Amniotic epithelial cell (primary cell): ENCODE data around the gene SCRT2.
"Not testable (repeated sequence)": the region's sequence is repeated elsewhere in the genome, so short reads cannot be mapped to it uniquely, and the experiment has no call there.

Source experiments
- DNase-seq: peaks from one replicate; pipeline ENCODE4 v3.0.0-alpha.2; 2010; ENCODE audit warnings: low read depth

SCRT2 gene

DNA sequence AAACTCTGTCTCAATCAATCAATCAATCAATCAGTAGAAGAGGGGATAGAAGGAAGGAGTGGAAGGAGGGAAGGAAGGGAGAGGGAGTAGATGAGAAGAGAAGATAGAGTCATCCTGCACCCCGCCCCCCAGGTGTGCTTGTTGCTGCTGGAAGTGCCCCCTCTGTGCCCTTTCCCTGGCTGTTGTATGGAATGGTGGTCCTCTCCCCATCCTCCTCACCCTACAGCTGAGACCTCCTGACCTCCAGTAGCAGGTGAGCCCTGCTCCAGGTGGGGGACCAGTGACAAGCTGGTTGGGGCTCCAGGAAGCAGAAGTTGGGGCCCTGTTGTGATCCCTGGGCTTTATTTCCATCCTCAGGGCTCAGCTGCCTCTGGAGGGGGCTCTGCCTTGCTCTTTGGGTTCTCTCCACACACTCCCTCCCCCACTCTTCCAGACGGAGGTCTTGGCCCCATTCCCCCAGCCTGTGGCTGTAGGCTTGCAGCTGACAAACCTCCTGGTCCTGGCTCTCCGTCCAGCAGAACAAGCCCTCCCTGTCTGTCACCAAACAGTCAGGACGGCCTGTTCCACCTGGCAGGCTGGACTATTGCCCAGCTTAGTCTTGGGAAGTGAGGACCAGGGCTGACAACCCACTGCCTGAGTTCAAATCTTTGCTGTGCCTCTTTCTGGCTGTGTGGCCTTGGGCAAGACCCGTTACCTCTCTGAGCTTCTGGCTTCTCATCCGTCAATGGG lies 26.0 kb upstream of the SCRT2 start:
- no peak for DNase-seq

DNA sequence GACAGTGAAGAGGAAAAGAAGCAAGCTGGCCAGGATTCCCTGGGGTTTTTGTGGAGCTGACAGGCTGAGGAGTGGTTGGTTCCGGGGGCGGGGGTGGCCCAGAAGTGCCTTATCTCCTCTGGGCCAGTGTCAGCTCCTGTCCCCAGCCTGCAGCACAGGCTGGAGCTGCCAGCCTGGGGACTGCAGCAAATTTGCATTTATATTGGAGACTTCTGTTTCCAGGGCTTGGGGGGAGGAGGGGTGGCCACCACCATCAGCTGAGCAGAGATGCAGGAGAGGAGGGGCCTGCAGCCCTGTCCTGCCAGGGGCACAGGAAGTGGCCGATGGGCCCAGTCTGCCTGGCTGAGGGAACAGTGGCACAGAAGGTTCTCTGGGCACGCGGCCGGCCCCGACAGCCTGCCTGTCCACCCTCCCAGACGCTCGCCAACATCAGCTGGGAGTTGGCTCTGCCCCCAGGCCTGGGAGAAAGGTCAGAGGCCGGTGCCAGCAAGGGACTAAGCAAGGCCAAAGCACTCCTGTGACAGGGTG lies 24.3 kb upstream of the SCRT2 start:
- no peak for DNase-seq

DNA sequence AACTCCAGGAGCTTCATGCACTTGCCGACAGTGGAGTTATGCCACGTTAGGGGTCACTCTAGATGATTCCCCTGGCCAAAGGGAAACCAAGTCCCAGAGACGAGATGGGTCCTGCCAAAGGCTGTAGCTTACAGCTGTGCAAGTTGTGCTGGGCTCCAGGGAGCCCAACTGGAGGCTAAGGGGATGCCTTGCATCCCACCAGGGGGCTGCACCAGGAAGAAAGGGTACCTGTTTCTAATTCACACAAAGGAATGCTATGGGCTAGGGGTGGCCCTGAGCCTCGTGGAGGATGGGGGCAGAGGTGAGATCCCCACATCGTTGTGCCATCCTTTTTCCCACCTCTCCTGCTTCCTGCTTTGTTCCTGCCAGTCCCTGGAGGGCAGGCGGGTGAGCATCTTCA lies 23.7 kb upstream of the SCRT2 start:
- no peak for DNase-seq

DNA sequence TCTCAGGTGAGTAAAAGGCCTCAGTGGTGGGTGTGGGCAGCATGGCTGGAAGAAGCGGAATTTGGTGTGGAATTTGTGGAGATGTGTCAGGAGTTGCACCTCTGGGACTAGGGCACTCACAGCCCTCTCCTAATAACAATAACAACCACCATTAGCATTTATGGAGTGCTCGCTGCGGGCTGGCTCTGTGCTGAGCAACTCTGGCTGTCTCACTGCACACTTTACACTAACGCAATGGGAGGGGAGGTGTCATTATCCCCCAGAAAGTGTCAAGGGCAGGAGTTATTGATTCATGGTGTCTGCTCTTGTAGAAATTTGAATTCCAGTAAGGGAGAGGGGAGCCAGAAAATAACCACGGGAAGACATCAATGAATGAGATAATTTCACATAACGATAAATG lies 22.7 kb upstream of the SCRT2 start:
- DNase-seq: no peak

DNA sequence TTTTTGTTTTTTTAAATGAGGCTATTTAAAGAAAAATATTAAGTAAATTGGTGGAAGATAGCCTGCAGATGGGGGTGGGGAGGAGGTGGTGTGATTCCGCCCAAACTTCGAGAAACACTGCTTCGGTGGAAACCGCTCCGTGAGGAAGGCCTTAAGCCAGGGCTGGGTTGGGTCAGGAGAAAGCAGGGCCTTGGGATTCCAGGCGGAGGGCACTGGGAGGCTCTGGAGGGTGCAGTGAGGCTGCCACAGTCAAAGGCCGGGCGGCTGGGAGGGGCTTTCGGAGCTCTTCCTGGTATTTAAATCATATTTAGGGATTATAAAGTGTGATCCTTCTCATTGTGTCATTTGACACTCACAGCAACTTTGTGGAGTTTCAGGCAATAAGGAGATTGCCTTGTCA lies 22.2 kb upstream of the SCRT2 start:
- no peak for DNase-seq

DNA sequence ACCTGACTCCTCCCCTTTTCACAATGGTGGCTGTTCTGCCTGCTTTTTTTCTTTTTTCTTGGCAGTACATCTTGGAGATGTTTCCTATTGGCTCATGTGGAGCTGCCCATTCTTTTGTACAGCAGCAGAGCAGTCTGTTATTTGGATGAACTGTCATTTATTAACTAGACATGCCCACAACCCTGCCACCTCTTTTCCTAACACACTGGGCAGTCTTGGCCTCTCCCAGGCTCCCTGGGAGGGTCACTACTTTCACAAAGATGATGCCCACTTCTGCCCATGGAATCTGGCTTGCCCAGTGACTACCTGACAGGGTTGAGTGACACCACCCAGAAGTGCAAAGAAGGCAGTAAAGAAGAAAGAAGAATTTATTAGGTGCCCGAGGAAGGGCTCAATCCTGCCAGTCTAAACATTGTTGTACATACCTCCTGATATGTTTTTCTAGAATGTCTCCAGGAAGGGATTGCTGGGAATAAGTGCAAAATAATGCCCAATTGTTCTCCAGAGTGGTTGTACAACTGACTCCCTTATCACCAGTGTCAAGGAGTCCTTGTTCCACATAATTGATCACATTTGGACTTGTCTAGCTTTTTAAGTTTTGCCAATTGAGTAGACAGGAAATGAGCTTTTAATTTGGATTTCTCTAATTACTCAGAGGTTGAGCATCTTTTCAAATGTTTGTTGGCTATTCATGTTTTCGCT lies 19.7 kb upstream of the SCRT2 start:
- no peak for DNase-seq

DNA sequence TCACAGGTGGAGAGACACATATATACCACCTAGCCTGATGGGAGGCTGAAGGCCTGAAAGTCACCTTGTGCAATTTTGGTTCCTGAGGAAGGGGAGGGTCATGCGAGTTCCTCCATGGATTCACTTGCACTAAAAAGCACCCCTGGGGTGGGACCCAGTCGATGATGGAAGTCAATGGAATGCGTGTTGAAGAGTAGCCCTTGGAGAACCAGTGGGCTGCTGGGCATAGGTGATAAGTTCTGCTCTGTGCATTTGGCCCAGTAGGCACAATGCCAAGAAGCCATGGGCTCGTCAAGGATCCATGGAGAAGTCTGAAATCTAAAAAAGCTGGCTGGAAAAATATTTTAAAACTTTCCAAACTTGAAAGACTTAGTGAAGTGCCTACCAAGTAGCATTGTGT lies 18.9 kb upstream of the SCRT2 start:
- no peak for DNase-seq

DNA sequence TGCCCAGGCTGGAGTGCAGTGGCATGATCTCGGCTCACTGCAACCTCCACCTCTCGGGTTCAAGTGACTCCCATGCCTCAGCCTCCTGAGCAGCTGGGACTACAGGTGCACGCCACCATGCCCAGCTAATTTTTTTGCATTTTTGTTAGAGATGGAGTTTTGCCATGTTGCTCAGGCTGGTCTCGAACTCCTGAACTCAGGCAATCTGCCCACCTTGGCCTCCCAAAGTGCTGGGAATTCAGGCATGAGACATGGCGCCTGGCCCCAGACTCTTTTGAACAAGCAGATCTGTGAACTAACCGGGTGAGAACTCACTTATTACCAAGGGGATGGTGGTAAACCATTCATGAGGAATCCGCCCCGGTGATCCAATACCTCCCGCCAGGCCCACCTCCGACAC lies 18.2 kb upstream of the SCRT2 start:
- not testable (repeated sequence) for DNase-seq

DNA sequence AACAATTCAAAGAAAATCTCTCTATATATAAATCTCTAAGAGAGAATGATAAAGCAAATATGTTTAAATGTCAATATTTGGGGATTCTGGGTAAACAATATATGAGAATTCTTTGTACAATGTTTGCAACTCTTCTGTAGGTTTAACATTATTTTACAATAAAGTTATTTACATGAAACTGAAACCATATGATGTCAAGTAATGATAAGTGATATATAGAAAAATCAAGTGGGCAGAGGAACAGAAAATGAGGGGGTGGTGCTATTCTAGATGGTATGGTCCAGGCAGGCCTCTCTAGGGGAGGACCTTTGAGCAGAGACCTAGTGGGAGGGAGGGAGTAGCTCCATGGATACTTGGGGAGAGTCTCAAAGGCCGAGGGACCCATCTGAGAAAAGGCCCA lies 16.4 kb upstream of the SCRT2 start:
- no peak for DNase-seq

DNA sequence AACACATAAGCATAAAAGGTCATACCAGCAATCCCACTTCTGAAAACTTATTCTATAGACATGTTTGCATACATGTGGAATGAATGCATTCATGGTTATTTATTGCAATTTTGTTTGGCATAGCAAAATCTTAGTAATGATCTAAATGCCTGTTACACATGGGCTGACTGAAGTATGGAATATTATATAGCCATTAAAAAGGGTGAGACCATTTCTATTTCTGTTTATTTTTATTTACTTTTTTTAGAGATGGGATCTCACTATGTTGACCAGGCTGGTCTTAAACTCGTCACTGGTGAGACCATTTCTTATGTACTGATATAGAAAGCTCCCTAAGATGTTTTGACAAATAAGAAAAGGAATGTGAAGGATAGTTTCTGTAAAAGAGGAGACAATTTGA lies 14.3 kb upstream of the SCRT2 start:
- DNase-seq: no peak

DNA sequence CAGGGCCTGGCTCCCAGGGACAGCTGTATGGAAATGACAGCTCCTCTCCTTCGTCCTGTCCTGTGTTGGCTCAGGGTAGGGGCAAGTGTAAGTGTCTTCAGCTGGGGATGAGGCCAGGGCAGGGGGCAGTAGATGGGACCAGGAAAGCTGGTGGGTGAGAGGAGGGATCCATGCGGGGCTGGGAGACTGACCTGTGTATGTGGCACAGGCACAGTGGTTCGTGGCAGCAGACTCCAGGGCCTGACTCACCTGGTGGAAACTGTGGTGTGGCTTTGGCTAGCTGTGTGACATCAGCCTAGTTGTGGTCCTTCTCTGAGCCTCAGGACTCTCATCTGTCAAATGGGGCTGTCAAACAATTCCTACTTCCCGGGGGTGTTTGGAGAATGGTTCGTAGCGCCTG lies 13.7 kb upstream of the SCRT2 start:
- no peak for DNase-seq

DNA sequence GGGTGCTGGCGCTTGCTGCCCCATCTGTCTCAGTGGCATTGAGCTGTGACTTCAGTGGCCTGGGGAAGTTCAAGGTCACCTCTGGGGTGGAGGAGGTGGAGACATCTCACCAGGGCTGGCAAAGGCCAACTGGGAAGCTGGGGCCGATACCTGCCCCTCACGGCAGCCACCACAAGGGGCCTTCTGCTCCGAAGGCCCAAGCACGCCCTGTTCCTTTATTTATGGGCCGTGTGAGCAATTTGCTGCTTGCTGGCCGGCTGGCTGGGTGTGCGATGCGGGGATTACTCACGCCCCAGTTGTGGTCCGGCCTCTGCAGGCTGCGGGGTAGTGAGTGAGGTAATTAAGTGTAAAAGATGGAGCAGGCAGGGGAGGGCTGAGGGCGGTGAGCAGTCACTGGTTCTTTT lies 13.2 kb upstream of the SCRT2 start:
- DNase-seq: peak; percentile 25

DNA sequence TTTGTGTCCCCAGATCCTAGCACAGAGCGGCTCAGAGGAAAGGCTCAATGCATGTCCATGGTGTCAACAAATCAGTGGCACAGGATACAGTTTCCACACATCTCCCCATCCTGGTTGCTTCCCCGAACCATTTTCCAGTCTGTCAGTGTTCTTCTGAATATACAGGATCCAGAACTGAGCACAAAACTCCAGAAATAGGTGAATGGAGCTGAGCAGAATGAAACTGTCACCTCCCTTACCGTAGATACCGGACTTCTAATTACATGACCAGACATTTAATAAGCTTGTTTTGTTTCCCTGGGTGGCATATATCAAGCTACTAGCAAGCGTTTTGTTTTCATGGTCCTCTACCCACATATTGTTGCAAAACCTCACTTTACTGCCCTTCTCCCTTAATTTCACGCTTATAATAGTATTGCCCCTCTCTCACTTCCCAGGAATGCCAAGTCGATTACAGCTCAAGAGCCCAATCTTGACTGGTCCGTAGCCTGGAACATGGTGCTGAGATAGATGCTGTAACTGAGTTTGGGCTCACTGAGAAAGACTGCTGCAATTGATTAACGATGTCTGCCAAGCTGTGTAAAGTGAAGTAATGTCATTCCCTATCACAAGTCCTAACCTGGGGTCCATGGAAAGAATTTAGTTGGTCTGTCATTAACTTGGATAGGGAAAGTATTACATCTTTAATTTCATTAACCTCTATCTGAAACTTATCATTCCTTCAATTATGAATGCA lies 12.0 kb upstream of the SCRT2 start:
- DNase-seq: no peak

DNA sequence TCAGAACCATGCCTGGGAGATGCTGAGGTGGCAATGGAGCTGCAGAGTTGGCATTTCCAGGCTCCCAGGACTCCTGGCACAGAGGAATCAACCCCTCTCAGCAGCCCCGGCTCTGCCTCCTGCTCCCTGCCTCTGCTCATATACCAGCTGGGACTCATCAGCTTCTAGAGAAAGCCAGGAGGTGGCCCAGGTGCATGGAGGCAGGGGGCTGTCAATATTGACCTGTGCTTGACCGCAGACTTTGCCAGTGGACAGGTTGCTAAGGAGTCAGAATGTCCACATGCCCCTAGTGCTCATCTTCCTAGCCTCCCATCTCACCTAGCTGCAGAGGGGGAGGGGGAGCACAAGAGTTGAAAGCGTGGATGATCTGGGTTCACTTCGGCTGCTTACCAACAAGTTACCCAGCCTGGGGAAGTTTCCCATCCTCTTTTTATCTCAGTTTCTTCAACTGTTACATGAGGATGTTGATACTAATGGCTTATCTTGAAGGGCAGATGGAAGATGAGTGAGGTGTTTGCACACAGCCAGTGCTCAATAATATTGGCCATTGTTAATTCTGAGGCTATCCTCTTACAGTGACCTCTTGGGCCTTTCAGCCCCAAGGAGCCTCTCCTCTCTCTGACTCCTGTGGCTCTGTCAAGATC lies 9.2 kb upstream of the SCRT2 start:
- no peak for DNase-seq

DNA sequence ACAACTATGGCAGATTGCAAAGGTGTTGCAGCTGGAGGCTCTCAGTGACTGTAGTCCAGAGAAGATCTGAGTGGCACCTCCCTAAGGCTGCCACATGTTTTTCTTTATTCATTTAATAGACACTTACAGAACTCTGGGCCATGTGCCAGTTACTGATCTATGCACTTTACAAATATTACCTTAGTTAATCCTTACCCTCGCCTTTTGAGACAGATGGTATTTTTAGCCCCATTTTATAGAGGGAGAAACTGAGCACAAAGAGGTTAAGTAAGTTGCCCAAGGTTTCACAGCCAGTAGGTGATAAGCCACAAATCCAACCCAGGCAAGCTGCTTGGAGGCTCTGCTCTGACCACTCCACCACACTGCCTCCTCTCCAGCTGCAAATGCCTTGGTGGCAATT lies 6.5 kb upstream of the SCRT2 start:
- no peak for DNase-seq

DNA sequence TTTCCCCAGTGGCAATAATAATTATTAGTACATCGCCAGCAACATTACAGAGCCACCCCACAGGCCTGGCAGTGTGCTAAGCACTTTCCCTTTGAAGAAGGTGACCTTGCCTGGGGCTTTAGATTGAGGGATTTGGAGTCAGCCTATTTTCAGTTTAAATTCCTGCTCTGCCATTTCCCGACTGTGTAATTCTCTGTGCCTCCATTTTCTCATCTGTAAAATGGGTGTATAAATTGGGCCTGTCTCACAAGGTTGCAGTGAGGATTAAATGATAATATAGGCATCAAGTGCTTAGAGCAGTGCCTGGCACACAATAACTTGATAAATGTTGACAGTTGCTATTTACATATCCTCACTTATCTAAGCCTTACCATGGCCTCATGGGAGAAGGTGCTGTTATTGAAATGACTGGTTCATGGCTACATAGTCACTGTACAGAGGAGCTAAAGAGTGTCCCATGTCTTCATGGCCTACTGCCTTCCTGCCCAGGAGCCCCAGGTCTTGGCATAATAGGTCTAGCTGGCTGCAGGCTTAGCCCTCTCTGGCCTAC lies 5.1 kb upstream of the SCRT2 start:
- no peak for DNase-seq

DNA sequence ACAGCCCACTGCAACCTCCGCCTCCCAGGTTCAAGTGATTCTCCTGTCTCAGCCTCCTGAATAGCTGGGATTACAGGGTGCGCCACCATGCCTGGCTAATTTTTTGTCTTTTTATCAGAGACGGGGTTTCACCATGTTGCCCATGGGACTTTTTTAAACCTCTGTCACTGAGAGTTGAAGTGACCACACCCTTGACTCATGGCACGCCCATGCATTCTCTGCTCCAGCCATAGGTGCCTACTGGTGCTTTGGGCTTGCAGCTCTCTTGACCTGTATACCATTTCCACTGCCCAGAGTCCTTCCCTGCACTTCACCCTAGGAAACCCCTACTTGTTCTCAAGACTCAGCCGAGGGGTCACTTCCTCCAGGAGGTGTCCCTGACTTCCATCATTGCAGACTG lies 2.4 kb upstream of the SCRT2 start:
- no peak for DNase-seq

DNA sequence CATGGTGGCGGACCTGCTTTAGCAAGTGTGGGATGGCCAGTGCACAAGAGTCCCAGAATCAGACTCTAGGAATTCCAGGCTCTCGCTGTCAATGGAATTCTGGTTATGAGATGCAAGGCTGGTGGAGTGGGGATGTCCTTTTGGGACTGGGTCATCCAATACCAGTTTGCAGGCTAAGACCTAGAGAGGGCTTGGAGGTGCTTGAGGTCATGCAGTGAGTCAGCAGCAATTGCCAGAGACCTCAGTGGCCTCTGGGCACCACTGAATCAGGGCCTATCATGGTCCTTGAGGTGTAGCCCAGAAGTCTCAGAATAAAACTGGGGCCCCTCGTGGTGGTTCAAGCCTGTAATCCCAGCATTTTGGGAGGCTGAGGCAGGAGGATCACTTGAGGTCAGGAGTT lies 1.4 kb upstream of the SCRT2 start:
- no peak for DNase-seq

DNA sequence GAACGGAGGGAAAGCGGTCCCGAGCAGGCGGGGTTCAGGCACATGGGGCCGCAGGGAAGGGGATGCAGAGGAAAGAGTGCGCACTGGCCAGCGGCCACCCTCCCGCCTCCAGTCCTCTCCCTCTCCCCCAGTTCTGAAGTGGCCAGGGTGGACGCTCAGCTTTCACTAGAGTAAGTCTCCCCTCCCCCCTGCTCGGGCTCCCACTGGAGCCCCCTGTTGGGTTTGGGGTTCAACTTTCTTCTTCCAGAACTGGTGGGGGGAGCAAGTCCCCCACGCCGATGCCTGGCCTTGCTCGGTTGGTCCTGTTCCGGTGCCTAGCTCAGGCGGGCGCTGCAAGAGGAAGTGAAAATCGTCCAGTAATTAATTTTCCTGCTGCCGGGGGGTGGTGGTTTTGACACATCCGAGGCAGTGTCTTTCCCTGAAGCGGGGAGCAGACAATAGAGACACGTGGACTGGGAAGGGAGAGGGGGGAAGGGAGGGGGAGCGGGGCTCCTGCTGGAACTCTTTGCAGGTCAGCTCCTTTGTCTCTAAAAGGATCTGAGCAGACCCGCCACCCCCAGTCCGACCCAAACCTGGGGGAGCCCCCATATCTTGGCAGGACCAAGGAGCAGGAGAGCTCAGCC lies 824 bp upstream of the SCRT2 start:
- DNase-seq: no peak

DNA sequence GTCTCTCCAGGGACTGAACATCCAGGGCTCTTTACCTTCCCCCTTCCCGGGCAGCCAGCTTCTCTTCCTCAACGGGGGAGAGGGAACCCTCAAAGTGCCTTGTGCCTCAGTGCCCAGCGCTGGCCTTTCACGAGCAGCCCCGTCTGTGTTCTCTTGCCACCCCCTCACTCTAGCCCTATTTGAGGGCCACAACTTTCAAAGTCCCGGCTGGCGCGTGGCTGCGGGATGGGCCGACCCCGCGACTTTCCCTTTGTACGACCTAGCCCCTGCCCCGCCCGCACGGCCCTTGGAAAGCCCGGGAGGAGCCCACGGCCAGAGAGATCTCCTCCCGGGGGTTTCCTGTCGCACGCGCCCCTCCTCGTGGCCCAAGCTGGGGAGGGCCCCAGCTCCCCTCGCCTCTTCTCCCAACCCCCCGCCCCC lies 559 bp downstream of the SCRT2 start:
- DNase-seq: no peak

DNA sequence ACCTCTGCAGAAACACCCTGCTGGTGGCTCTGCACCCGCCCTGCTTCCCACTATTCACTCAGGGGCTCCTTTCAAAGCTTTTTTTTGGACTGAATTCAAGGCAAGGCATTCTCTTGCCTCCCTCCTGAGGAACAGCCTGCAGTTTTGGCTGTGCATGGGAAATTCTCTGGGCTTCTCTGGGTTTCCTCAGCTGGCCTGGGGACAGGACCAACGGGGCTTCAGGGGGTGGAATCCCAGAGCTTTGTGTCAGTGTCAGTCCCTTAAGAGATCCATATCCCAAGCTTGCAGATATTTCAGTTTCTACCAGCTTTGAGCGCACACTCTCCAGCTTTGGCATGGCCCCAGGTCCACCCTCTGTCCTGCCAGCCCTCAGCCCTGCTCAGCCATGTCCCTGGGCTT lies 2.0 kb downstream of the SCRT2 start:
- no peak for DNase-seq
